Mesendoderm (in vitro differentiated cells): ENCODE results near the gene CCDC201.
A peak's percentile ranks its signal among the peaks of the same experiment; 100 is the strongest.

Experiments used
- DNase-seq: peaks from one replicate; pipeline ENCODE4 v3.0.0; 2013
- H2AK5ac ChIP-seq: 2 replicates; pipeline ENCODE4 v1.6.1; 2013; ENCODE audit warnings: low read length, inconsistent platforms
- H2BK120ac ChIP-seq: 2 replicates; pipeline ENCODE4 v1.6.1; 2013; ENCODE audit warnings: low read depth, mild to moderate bottlenecking, low read length, moderate library complexity, mixed read lengths
- H2BK15ac ChIP-seq: replicated peaks from 2 replicates; pipeline ENCODE4 v1.6.1; 2013; ENCODE audit warnings: low read depth, mild to moderate bottlenecking, moderate library complexity
- H2BK5ac ChIP-seq: 2 replicates; pipeline ENCODE4 v1.6.1; 2013; ENCODE audit warnings: low read length, inconsistent platforms
- H3K18ac ChIP-seq: 2 replicates; pipeline ENCODE4 v1.6.1; 2013; ENCODE audit warnings: mild to moderate bottlenecking, low read length, mixed read lengths
- H3K23ac ChIP-seq: one replicate; pipeline ENCODE4 v1.6.1; 2013; ENCODE audit warnings: low read length
- H3K27ac ChIP-seq: 2 replicates; pipeline ENCODE4 v1.5.1; 2013; ENCODE audit warnings: low read depth, mild to moderate bottlenecking, inconsistent platforms, low read length, moderate library complexity
- H3K27me3 ChIP-seq: 2 replicates; pipeline ENCODE4 v1.6.1; 2013; ENCODE audit warnings: low read length, control low read depth, mild to moderate bottlenecking, inconsistent platforms; ENCODE audit not compliant: insufficient read depth, poor library complexity
- H3K36me3 ChIP-seq: 2 replicates; pipeline ENCODE4 v1.6.1; 2013; ENCODE audit warnings: low read length, inconsistent platforms; ENCODE audit not compliant: control insufficient read depth, insufficient read depth
- H3K4ac ChIP-seq: one replicate; pipeline ENCODE4 v1.6.1; 2013; ENCODE audit warnings: low read depth, mild to moderate bottlenecking, low read length, moderate library complexity
- H3K4me1 ChIP-seq: 2 replicates; pipeline ENCODE4 v1.6.1; 2013; ENCODE audit warnings: low read depth, low read length, inconsistent platforms; ENCODE audit not compliant: control insufficient read depth
- H3K4me2 ChIP-seq: 2 replicates; pipeline ENCODE4 v1.6.1; 2013; ENCODE audit warnings: low read length
- H3K4me3 ChIP-seq: 2 replicates; pipeline ENCODE4 v1.5.1; 2013; ENCODE audit warnings: mild to moderate bottlenecking, low read length
- H3K56ac ChIP-seq: one replicate; pipeline ENCODE4 v1.6.1; 2013; ENCODE audit warnings: low read length
- H3K79me1 ChIP-seq: 2 replicates; pipeline ENCODE4 v1.6.1; 2013; ENCODE audit warnings: low read length, inconsistent platforms
- H3K79me2 ChIP-seq: 2 replicates; pipeline ENCODE4 v1.6.1; 2013; ENCODE audit warnings: mild to moderate bottlenecking, low read length; ENCODE audit not compliant: control insufficient read depth, insufficient read depth
- H3K9ac ChIP-seq: 2 replicates; pipeline ENCODE4 v1.6.1; 2013; ENCODE audit warnings: low read length, inconsistent platforms
- H4K5ac ChIP-seq: one replicate; pipeline ENCODE4 v1.6.1; 2013; ENCODE audit warnings: low read length
- H4K8ac ChIP-seq: one replicate; pipeline ENCODE4 v1.6.1; 2013; ENCODE audit warnings: low read depth, mild to moderate bottlenecking, control low read depth, low read length, moderate library complexity
- WGBS: extraction: QIAGEN DNeasy Blood & Tissue Kit; methylation state at CpG from one replicate; pipeline ENCODE4 v1.1.7; 2013; ENCODE audit warnings: low lambda C conversion rate, missing lambda C conversion rate; ENCODE audit not compliant: insufficient coverage; ENCODE audit errors: extremely low coverage; 5-methylcytosine and 5-hydroxymethylcytosine counted together

The CCDC201 gene

DNA sequence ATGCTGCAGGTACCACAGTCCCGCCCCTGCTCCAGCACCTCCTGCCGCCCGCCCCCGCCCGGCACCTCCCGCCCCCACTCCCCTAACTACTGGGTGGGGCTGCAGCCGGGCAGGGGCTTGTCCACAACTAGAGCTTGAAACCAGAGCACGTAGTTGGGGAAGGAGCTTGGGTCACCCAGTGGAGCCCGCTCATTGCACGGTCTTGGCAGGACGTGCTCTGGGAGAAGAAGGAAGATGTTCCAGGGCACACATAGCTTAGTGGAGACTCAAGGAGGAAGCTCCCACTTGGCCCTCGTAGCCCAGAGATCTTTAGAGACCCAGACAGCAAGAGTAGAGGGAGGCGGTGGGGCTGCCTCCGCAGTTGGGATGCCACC is 16.1 kb upstream of the CCDC201 start:
- H4K5ac ChIP-seq: no peak overlapping the region
- no peaks in the 10 kb centered on the region for H3K79me1 ChIP-seq
- H3K4ac ChIP-seq: no peak overlapping the region
- H3K36me3 ChIP-seq: no peaks in the 10 kb centered on the region
- peak overlapping the region; percentile 85 for H3K4me2 ChIP-seq
- DNase-seq: peak; percentile 34
- peak overlapping the region; percentile 54 for H3K56ac ChIP-seq
- no peak overlapping the region for H2AK5ac ChIP-seq
- no peak overlapping the region for H3K9ac ChIP-seq
- H3K27ac ChIP-seq: no peak overlapping the region
- WGBS: no CpG with 5 or more reads among the region's 14 CpGs
- no peak overlapping the region for H2BK5ac ChIP-seq
- no peak overlapping the region for H2BK120ac ChIP-seq
- H3K79me2 ChIP-seq: no peaks in the 10 kb centered on the region
- no peak overlapping the region for H3K18ac ChIP-seq
- H3K4me1 ChIP-seq: no peaks in the 10 kb centered on the region
- H3K27me3 ChIP-seq: peaks cover 13% of the 10 kb centered on the region
- H3K4me3 ChIP-seq: no peak overlapping the region
- H4K8ac ChIP-seq: no peak overlapping the region
- H3K23ac ChIP-seq: no peak overlapping the region
- no peak overlapping the region for H2BK15ac ChIP-seq

DNA sequence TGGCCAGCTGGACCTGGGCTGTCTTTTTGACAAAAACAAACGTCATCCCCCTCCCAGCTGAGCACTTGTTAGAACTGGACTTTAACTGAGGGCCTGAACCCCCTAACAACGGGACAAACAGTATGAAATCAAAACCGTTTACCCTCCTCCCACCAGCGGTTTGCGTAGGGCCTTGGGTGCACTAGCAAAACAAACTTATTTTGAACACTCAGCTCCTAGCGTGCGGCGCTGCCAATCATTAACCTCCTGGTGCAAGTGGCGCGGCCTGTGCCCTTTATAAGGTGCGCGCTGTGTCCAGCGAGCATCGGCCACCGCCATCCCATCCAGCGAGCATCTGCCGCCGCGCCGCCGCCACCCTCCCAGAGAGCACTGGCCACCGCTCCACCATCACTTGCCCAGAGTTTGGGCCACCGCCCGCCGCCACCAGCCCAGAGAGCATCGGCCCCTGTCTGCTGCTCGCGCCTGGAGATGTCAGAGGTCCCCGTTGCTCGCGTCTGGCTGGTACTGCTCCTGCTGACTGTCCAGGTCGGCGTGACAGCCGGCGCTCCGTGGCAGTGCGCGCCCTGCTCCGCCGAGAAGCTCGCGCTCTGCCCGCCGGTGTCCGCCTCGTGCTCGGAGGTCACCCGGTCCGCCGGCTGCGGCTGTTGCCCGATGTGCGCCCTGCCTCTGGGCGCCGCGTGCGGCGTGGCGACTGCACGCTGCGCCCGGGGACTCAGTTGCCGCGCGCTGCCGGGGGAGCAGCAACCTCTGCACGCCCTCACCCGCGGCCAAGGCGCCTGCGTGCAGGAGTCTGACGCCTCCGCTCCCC is 15.5 kb upstream of the CCDC201 start, which contains the start of gene IGFBP1:
TSS of gene IGFBP1 (plus strand) at position 304 of the 808 bp plus-strand sequence. CDS start at position 469, 165 bp downstream.
- Histone ChIP-seq H3K4ac (no peak within 1 kb of the TSS), H3K79me1 (no peaks in the 10 kb centered on the region), H2AK5ac (no peak within 1 kb of the TSS), H3K4me1 (no peaks in the 10 kb centered on the region), H3K18ac (no peak within 1 kb of the TSS), H2BK120ac (no peak within 1 kb of the TSS), H2BK5ac (no peak within 1 kb of the TSS), H2BK15ac (no peak within 1 kb of the TSS), H4K8ac (no peak within 1 kb of the TSS), H3K4me2 (peak within 1 kb of the TSS; percentile 85), H3K79me2 (no peaks in the 10 kb centered on the region), H3K9ac (peak within 1 kb of the TSS; percentile 34), H3K27me3 (peaks cover 13% of the 10 kb centered on the region), H3K27ac (no peak within 1 kb of the TSS), H4K5ac (no peak within 1 kb of the TSS), H3K4me3 (no peak within 1 kb of the TSS), H3K23ac (no peak within 1 kb of the TSS), H3K36me3 (no peaks in the 10 kb centered on the region), H3K56ac (peak within 1 kb of the TSS; percentile 76)
- peak; percentile 16 for DNase-seq
- no CpG with 5 or more reads among the region's 73 CpGs for WGBS

DNA sequence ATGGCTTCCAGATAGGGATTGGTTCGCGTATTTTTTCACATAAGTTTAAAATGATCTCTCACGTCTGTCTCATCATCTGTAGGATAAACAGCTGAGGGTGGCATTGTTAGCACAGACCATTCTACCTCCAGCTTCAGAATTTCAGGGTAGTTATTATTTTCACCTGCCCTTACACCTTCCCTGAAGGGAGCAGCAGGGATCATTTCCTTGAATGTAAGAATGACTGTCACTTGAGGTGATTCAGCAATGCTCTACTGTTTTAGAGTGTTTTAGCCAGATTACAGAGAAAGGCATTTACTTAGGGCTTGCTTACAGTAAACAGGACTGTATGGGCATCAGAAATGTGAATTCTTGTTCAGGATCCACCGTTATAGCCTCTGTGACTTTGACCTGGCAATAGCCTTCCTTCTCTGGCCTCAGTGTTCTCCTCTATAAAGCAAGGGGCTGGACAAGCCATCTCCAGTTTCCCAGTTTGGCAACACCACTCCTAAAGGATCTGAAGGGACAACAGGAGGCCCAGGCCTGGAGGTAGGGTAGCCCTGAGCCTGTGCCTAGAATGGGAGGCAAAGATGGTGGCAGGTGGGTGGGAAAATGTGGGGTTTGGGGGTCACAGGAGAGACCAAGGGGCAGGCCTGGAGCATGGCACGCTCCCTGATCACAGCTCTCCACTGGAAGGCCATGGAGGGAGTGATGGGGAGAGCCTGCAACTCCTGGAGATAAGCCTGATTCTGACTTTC is 14.2 kb upstream of the CCDC201 start:
- no peak overlapping the region for H3K4ac ChIP-seq
- no peak overlapping the region for H2BK5ac ChIP-seq
- H3K4me1 ChIP-seq: peaks cover 3% of the 10 kb centered on the region
- no peak overlapping the region for H2BK15ac ChIP-seq
- no peak overlapping the region for H3K27ac ChIP-seq
- no peak overlapping the region for H3K56ac ChIP-seq
- H4K5ac ChIP-seq: no peak overlapping the region
- no peak overlapping the region for H3K9ac ChIP-seq
- no peak overlapping the region for H2BK120ac ChIP-seq
- H3K79me1 ChIP-seq: no peaks in the 10 kb centered on the region
- no peak overlapping the region for H4K8ac ChIP-seq
- H3K27me3 ChIP-seq: peaks cover 13% of the 10 kb centered on the region
- DNase-seq: no peak
- no peak overlapping the region for H3K4me2 ChIP-seq
- H3K79me2 ChIP-seq: no peaks in the 10 kb centered on the region
- no peaks in the 10 kb centered on the region for H3K36me3 ChIP-seq
- no peak overlapping the region for H2AK5ac ChIP-seq
- no peak overlapping the region for H3K18ac ChIP-seq
- no peak overlapping the region for H3K23ac ChIP-seq
- WGBS: no CpG with 5 or more reads among the region's 5 CpGs
- no peak overlapping the region for H3K4me3 ChIP-seq

DNA sequence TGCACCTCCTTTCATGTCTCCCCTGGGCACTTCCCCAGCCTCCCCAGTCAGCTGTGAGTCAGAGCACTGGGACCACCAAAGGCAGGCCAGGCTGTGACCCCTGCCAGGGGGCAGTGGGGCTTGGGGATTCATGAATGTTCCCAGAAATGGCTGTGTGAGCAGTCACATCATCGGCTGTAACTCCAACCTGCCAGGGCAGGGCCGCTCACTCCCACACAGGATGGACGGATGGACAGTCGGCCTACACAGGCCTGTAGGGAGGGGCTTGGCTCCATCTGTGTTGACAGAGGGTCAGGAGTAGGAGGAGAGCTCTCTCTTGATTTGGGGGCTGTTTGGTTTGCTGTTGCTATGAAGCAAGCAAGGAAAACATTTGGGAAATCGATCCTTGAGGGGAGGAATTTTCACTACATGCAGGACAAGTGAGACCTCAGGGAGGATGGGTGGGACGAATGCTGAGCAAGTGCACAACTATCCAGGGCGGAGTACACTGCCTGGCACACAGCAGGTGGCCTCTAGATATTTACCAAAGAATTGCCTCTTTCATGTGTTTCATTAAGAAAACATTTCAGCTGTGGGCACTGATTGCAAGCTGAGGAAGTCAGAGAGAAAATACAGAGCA is 12.5 kb upstream of the CCDC201 start:
- Histone ChIP-seq H3K4me2 (no peak overlapping the region), H3K4me3 (no peak overlapping the region), H3K4me1 (peaks cover 3% of the 10 kb centered on the region), H4K8ac (no peak overlapping the region), H3K4ac (no peak overlapping the region), H3K79me2 (no peaks in the 10 kb centered on the region), H2AK5ac (no peak overlapping the region), H3K56ac (no peak overlapping the region), H2BK5ac (no peak overlapping the region), H2BK15ac (no peak overlapping the region), H3K9ac (no peak overlapping the region), H3K18ac (no peak overlapping the region), H3K79me1 (no peaks in the 10 kb centered on the region), H3K23ac (no peak overlapping the region), H3K36me3 (no peaks in the 10 kb centered on the region), H3K27ac (no peak overlapping the region), H3K27me3 (peaks cover 13% of the 10 kb centered on the region), H4K5ac (no peak overlapping the region), H2BK120ac (no peak overlapping the region)
- no CpG with 5 or more reads among the region's 7 CpGs for WGBS
- no peak for DNase-seq

DNA sequence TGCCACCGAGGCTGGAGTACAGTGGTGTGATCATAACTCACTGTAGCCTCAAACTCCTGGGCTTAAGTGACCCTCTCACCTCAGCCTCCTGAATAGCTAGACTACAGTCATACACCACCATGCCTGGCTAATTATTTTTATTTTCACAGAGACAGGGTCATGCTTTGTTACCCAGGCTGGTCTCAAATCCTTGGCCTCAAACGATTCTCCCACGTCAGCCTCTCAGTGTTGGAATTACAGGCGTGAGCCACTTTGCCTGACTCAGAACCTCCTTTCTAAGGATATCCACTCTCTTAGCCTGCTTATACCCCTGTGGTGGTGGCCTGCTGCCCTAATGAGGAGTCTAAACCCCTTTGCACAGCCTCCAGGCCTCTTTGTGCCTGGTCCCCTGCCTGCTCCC is 11.3 kb upstream of the CCDC201 start:
- Histone ChIP-seq H4K5ac (no peak overlapping the region), H3K4me2 (no peak overlapping the region), H3K79me1 (no peaks in the 10 kb centered on the region), H3K4ac (no peak overlapping the region), H3K27me3 (peaks cover 6% of the 10 kb centered on the region), H3K23ac (no peak overlapping the region), H3K56ac (no peak overlapping the region), H2BK15ac (no peak overlapping the region), H4K8ac (no peak overlapping the region), H3K27ac (no peak overlapping the region), H3K18ac (no peak overlapping the region), H2BK120ac (no peak overlapping the region), H2AK5ac (no peak overlapping the region), H3K4me1 (peaks cover 3% of the 10 kb centered on the region), H2BK5ac (no peak overlapping the region), H3K4me3 (no peak overlapping the region), H3K36me3 (no peaks in the 10 kb centered on the region), H3K9ac (no peak overlapping the region), H3K79me2 (no peaks in the 10 kb centered on the region)
- no peak for DNase-seq
- no CpG with 5 or more reads among the region's 4 CpGs for WGBS
